TTC549 (cell line): ENCODE results near the gene TRERF1.

ENCODE experiments used
- FAIRE-seq: peaks from 2 replicates; lab custom pipeline; 2012; peaks lifted over from hg19 to GRCh38; lab: Jason Lieb, UNC

Gene TRERF1

GRCh38 chr6:42367353-42368011 is 84.2 kb downstream of the TRERF1 start:
- no peak for FAIRE-seq

DNA sequence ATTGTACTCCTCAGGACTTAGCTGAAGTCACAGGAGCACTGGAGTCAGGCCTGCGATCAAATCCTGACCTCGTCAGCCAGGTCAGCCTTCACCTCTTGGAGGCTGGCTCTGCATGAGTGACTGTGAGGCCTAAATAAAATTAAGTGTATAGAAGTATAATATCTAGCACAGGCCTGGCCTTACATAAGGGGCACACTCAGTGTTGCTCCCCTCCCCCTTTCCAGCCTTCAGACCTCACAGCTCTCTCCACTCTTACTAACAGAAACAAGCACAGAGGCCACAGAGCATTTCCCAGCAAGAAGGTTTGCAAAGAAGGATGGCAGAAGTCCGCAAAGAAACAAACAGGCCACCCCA is 84.8 kb downstream of the TRERF1 start:
- FAIRE-seq = no peak

GRCh38 chr6:42366011-42366705 is 85.6 kb downstream of the TRERF1 start:
- FAIRE-seq = no peak

DNA sequence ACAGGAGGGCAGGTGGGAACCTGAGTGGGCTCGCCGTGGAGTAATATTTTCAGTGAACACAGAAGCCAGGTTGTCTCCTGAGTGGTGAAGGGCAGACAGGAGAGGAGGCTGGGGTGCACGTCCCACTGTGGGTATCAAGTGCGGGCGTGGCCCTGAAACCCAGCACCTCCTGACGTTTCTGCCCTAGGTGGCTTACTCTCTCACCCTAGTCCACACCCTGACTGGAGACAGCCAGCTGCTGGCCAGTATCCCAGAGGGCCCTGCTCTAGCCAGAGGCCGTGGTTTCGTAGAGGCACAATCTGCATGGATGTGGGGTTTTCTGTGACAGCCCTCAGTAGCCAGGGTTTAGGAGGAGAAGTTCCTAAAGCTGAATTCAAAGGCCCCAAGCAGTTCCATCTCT is 86.7 kb downstream of the TRERF1 start:
- FAIRE-seq = no peak

DNA sequence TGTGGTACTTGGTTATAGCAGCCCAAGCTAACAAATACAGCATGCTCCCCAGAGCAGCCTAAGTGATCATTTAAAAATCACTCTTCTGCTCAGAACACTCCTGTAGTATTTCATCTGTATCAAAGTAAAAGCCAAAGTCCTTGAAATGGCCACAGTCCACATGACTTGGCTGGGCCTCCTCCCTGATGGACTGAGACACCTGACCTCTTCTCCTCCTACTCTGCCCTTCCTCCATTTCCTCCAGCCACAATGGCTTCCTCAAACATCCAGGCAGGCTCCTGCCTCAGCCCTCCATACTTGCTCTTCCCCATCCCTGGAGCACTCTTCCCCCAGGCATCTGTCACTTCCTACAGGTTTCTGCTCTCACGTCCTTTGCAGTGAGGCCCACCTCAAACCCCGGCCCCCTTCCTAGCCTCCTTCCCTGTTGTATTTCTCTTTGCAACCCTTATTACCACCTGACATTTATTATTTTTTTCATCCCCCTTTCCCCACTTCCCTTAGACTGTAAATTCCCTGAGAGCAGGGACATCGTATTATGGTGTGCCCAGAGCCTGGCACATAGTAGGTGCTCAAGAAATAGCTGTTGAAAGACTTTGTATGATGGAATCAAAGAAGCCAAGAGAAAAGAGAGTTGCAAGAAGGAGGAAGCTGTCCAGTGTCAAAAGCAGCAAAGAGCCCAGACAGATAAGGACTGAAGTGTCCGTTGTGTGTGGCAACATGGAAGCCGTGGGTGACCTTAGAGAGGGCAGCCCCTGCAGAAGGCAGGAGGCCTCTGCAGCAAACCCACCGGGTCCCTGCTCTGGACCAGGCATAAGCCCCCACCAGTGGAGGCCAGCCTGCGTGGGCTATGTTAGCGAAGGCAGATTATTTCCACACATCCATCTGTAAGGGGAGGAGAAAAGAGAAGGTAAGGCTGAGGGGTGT is 87.5 kb downstream of the TRERF1 start:
- no peak for FAIRE-seq

- FAIRE-seq = no peak
Observed at GRCh38 chr6:42361036-42361435, 90.7 kb downstream of the TRERF1 start.

GRCh38 chr6:42359021-42359420 is 92.7 kb downstream of the TRERF1 start:
- FAIRE-seq = no peak

- no peak for FAIRE-seq
Observed at GRCh38 chr6:42355416-42355815, 96.3 kb downstream of the TRERF1 start.

GRCh38 chr6:42354702-42355101 is 97.0 kb downstream of the TRERF1 start:
- FAIRE-seq = no peak

DNA sequence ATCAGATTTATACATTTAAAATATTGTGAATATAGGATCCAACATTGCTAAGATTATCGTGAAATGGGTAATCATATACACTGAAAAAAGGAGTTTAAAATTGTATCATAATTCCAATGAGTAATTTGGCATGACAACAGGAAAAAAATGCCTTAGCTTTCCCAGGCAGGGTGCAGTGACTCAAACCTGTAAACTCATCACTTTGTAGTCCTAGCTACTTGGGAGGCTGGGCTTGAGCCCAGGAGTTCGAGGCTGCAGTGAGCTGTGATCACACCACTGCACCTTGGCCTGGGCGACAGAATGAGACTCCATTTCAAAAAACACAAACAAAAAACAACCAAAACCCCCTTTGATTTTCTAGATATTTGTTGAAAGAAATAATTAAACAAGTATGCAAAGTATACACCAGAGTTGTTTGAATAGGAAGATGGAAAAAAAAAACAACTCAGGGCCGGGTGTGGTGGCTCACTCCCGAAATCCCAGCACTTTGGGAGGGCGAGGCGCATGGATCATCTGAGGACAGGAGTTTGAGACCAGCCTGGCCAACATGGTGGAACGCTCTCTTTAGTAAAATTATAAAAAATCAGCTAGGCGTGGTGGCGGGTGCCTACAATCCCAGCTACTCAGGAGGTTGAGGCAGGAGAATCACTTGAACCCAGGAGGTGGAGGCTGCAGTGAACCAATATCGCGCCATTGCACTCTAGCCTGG is 98.7 kb downstream of the TRERF1 start:
- no peak for FAIRE-seq

DNA sequence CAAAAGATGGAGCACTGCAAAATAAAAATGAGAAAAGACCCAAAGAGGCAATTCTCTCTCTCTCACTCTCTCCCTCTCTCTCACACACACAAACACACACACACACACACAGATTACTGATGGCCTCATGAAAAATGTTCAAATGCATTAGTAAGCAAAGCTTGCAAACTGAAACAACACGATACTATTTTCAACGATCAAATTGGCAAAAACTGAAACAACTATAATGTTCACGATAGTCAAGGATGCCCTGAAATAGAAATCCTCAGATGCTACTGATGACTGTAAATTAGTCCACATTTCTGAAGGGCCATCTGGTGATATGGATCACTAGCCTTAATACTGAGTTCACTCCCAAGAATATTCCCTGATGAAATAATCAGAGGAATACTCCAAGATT is 100.8 kb downstream of the TRERF1 start:
- no peak for FAIRE-seq

DNA sequence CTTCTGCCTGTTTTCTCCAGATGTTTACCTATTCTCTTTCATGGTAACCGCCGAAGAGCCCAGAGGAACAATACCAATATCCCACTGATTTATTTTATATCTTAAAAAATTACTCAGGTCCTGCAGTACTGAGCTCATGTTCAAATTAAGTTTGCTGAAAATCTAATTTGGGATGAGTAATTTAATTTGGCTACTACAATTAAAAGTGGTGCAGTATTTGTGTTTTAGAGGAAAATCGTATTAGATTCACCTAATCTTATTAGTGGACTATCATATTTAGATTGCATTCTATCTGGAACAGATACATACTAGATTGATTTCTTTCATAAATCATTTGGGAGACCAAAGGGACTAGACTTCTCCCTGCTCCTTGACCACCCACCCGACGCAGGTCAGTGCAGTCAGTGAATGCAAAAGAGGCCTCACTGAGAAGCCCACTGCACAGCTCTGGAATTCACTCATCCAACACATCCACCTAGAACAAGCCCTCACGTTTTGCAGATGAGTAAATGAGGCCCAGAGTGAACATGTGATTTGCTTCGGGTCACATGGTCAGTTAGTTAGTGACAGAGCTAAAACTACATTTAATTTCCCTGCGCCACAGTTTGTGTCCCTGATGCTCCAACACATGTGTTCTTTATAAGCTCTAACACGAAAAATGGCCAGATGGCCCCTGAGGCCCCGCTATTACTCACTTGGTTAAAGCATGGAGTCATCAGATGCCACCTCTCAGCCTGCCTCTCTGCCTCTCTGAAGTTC is 101.8 kb downstream of the TRERF1 start:
- no peak for FAIRE-seq

- no peak for FAIRE-seq
Observed at GRCh38 chr6:42347456-42347855, 104.3 kb downstream of the TRERF1 start.

DNA sequence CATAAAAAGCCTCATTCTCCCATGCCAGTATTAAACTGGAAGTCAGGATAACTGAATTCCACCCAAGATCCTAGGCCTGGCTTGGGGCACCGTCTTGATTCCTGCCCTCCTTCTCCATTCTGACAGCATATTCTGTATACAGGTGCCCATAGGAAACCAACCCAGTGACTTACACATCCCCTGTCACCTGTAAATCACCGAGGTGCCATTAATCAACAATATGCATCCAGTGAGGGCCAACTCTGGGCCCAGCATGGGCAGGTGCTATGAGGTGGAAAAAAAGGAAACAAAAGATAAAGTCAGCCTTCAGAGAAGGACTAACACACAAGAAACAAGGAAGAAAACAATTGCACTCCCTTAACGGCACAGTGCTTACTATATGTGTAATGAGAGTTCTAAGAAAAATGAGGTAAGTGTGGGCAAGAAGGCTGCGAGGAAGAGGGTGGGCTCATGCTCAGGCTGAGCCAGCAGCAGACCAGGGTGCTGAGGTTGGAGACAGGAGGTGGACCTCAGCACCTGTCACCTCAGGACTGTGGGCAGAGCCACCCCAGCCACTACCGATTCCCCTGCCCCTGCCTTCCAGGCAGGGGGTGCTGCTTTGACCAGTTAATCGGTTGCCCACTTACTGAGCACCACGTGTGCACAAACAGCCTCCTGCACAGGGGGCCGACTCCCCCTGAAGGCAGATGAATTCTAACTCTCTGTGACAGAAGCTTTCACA is 105.9 kb downstream of the TRERF1 start:
- no peak for FAIRE-seq

DNA sequence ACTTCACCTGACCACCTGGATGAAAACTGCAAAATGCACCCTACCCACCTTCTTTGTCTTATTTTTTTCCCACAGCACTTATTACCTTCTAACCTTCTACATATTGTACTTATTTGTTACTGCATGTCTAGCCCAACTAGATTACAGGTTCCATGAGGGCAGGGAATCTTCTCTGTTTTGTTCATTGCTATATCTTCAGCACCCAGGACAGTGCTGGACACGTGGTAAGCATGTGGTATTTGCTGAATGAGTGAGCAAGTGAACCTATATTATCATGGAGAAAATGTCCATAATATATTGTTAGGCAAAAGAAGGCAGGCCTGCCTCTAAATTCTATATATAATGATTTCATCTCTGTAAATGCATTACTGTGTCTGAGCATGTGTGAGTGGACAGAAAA is 107.0 kb downstream of the TRERF1 start:
- FAIRE-seq = no peak

- FAIRE-seq = no peak
Observed at GRCh38 chr6:42341771-42342553, 109.8 kb downstream of the TRERF1 start.

- FAIRE-seq = no peak
Observed at GRCh38 chr6:42341221-42341620, 110.5 kb downstream of the TRERF1 start.

DNA sequence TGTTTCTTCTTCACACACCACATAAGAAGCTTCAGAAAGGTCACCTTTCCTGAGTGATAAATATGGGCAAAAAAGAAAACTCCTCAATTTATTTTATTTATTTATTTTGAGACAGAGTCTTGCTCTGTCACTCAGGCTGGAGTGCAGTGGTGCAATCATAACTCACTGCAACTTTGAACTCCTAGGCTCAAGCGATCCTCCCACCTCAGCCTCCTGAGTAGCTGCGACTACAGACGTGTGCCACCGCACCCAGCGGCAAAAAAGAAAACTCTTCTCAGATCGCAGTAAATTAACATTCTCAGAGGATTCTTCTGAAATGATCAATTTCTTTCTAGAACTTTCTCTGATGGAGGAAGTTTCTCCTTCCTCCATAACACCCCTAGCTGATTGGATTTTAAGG is 111.2 kb downstream of the TRERF1 start:
- FAIRE-seq = no peak

DNA sequence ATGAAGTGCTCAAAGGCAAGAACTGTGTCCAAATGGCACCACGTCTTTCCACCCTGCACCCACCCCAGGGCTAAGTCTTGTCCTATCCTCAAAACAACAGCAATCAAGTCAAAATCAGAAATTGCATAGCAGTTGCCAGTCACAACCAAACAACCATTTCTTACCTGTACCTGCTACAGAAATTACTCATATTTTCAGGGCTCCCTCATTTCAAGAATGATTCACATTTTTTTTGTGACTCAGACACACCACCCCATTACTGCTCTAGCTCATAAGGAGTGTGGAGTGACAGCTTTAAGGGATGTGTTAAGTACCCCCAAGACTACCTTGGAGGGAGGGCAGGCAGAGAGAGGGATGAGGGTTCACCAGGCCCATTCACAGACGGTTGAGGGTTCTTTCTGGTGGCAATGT is 111.7 kb downstream of the TRERF1 start:
- FAIRE-seq = no peak

GRCh38 chr6:42338744-42339222 is 112.9 kb downstream of the TRERF1 start:
- no peak for FAIRE-seq
